ENCODE results near the gene PCSK9.

Gene PCSK9

DNA sequence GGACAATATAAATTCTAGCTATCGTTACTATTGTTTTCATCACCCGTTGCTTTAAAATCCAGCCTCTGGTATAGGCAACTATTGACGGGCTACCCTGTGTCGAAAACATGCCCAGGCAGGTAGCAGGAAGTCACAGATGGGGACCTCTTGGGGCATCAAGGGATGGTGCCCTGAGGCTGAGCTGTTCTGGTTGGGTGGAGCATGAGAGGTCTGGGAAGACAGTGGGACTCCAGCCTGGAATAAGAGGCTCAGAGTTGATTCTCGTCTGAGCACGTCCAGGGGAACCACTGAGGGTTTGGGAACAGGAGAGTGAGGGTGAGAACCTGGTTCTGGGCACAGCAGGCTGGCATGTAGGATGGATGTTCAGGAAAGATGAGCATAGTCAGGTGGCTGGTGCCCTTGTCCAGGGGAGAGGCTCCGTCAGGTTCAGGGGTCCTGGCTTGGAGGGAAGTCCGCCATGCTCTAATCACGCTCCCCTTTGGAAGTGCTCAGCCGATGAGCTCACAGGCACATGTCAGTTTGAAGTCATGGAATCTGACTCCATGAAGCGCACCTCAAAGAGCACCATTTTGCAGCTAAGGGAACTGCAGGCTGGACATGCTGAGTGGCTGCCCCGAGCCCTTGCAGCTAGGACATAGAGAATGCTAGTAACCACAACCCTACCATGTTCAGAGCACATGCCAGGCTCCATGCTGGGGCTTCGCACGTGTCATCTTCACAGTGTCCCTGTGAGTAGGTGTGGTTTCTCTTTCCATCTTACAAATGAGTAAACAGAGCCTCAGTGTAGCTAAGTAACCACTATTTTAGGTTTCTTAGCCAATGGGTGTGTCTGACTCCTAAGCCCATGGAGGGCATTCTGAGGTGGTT is 21.0 kb downstream of the PCSK9 start:
- peak; percentile 38 for DNase-seq

DNA sequence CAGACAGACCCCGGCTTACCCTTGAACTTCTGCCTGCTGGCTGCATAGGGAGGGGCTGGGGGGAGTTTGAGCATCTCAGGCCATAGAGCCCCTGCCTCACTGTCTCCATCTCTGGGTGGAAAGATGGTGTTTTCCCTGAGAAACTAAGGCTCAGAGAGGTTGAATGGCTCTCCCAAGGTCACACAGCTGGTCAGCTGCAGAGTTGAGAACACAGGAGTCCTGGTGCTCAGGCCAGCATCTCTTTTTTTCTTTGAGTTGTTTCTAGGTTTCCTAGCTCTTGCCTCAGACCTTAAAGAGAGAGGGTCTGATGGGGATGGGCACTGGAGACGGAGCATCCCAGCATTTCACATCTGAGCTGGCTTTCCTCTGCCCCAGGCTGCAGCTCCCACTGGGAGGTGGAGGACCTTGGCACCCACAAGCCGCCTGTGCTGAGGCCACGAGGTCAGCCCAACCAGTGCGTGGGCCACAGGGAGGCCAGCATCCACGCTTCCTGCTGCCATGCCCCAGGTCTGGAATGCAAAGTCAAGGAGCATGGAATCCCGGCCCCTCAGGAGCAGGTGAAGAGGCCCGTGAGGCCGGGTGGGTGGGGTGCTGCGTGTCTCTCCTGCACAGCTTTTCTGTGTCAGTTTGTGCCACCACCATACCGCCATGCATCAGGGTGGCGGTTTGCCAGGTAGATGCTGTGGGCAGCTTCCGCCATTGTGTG is 21.8 kb downstream of the PCSK9 start:
- DNase-seq, result peak; percentile 33

DNA sequence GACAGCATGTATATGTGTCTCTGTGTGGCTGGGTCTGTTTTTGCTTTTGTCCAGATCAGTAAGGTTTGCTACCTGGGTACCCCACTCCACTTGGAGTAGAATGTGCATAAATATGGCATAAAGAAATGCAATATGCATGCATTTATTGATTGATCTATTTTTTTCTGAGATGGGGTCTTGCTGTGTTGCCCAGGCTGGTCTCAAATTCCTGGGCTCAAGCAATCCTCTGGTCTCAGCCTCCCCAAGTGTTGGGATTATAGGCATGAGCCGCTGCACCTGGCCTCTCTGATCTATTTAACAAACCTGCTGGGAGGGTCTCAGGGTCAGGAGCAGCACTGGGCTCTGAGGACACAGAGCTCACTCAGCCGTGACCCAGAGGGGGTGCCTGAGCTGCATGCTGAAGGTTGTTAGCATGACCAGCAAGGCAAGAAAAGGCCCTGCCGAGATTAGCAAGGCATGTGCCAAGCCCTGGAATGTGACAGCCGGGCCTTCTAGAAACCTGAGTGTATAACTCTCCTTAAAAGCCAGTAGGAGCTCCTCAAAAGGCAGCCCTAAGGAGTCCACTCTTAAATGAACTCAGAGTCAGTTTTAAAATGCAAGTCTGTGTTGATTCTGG is 22.5 kb downstream of the PCSK9 start:
- DNase-seq, result peak; percentile 41

DNA sequence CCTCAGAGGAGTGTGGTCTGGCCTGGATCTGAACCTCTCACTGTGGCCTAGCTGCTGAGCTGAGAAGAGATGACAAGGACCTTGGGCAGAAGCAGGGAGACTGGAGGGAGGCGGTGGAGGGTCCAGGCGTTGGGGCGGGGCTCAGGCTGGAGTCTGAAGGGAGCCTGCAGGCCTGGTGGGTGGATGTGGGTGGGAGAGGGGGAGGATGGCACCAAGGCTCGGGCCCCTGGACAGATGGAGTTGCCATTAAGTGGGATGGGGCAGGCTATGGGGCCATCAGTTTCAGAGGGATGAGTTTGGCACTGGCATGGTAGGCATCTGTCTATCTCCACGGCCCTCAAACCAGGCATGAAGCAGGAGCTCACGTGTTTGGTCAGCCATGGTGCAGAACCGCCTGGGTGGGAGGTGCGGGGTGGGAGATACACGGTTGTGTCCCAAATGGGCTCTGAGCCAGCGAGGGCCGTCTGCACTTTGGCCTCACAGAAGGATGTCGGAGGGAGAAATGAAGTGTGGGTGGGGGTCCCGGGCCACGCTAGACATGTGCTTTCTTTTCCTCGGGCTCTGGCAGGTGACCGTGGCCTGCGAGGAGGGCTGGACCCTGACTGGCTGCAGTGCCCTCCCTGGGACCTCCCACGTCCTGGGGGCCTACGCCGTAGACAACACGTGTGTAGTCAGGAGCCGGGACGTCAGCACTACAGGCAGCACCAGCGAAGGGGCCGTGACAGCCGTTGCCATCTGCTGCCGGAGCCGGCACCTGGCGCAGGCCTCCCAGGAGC is 23.6 kb downstream of the PCSK9 start:
- peak; percentile 53 for DNase-seq

DNA sequence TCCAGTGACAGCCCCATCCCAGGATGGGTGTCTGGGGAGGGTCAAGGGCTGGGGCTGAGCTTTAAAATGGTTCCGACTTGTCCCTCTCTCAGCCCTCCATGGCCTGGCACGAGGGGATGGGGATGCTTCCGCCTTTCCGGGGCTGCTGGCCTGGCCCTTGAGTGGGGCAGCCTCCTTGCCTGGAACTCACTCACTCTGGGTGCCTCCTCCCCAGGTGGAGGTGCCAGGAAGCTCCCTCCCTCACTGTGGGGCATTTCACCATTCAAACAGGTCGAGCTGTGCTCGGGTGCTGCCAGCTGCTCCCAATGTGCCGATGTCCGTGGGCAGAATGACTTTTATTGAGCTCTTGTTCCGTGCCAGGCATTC is 24.2 kb downstream of the PCSK9 start:
- DNase-seq, result no peak

DNA sequence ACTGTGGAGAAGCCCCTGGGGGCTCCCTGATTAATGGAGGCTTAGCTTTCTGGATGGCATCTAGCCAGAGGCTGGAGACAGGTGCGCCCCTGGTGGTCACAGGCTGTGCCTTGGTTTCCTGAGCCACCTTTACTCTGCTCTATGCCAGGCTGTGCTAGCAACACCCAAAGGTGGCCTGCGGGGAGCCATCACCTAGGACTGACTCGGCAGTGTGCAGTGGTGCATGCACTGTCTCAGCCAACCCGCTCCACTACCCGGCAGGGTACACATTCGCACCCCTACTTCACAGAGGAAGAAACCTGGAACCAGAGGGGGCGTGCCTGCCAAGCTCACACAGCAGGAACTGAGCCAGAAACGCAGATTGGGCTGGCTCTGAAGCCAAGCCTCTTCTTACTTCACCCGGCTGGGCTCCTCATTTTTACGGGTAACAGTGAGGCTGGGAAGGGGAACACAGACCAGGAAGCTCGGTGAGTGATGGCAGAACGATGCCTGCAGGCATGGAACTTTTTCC is 24.8 kb downstream of the PCSK9 start:
- peak; percentile 48 for DNase-seq

DNA sequence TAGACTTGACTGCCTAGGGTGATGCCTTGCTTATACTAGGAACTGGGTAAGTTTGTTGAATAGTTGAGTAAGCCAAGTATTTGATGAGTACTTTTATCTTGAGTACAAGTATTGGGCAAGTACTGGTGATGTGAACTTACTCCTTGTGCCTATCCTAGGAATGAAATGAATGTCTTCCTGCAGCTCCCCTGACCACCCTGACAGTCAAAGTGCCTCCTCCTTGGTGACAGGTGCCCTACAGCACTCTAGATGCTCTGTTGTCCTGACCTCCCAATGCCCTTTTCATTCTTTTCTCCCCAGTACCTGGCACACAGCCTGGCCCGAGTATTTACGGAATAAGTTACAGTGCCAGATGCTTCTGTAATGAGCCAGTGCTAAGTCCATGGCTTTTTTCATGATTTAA is 25.5 kb downstream of the PCSK9 start:
- peak; percentile 50 for DNase-seq

DNA sequence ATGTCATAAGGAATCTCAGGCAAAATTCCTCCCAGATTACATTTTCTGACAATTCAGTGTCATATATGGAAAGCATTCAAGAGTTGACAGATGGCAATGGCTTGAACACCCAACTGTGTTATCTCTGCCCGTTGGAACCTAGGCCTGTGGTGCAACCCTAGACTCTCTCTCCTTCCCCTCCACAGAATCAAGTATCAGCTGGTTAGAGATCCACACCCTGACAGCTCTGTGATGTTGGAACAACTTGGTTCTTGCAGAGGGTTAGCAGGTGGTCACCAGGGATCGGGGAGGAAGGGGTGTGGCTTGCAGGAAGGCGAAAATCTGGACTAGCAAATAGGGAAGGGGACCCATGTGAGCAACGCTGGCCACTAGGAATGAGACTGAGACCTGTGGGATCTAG is 26.3 kb downstream of the PCSK9 start:
- DNase-seq, result peak; percentile 38

DNA sequence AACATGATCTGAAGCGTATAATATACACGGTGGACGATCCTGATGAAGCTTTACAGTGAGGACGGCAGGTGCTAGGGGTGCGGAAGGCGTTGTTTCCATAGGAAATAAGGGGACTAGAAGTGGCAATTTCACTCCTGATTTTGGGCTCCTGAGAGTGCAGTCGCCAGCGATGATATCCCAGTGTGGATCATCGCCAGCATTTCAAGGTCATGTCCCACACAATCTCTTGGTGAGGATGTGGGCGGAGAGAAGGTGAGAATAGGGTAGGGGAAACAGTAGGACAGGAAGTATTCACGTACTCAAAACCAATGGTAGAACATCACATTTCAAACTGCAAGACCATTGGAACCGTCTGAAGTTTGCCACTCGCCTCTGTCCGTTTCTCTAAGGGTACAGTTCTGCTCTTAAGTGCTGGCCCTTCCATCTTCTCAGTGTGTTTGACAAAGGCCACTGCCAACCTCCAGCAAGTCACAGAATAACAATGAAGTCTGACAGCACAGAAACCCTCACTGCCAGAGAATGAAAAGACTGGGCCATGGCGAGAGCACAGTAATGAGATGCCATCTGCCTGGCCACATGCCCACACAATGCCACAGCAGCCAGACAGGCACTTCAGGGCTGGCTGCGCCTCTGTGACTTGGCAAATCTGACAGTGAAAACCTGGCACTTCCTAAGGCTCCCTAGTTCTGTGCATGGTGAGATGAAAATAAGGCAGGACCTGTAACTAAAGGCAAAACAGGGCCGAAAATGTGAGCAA is 27.9 kb downstream of the PCSK9 start:
- DNase-seq, result peak; percentile 27

DNA sequence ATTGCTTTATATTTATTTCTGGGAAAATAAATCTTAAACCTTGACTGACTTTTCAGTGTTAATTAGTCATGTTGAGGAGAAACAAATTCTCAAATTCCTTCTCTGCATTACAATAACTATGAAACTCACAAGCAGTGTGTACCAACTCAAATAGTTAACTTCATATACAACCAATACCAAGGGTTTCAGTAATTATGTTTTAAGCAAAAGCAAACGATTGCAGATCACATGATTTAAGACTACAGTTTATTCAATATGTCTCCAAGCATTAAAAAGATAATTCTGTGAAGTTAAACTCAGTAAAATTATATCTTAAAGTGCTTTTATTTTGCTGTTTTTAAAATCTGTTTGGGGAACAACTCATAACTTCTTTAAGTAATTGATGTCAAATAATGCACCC is 28.6 kb downstream of the PCSK9 start:
- DNase-seq, result no peak

DNA sequence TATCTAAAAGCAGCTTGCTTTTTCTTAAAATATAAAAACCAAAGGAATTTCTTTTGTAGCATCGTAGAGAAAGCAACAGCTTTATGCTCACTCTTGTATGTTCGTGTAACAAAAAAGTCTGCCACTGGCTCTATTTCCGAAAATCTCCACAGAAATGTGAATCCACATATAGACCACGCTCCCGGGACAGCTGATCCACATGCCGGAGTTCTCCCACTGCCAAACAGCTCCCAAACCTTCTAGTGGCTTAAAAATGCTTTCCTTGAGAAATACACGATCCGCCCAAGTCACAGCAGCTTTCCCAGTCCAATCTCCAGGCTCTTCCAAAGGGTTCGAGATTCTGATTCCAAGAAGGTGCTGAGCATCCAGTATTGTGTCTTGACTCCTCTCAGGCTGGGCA is 29.3 kb downstream of the PCSK9 start:
- no peak for DNase-seq

DNA sequence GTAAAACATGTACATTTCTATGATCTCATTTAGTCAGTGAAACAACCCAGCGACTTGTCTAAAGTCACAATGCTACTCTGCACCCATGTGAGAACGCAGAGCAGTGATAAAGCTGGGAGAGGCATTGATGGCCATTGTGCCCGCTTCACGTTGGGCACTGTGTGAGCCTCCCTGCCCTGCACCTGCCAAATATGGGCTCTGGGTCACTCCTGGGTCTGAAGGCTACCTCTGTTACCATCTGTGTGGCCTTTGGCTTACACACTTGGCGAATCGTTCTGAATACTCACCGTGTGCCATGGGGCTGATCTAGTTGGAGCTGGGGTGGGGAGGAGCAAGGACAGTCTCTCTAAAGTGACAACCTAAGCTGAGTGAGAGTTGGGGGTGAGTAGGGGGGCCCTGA is 29.9 kb downstream of the PCSK9 start:
- DNase-seq, result peak; percentile 13

DNA sequence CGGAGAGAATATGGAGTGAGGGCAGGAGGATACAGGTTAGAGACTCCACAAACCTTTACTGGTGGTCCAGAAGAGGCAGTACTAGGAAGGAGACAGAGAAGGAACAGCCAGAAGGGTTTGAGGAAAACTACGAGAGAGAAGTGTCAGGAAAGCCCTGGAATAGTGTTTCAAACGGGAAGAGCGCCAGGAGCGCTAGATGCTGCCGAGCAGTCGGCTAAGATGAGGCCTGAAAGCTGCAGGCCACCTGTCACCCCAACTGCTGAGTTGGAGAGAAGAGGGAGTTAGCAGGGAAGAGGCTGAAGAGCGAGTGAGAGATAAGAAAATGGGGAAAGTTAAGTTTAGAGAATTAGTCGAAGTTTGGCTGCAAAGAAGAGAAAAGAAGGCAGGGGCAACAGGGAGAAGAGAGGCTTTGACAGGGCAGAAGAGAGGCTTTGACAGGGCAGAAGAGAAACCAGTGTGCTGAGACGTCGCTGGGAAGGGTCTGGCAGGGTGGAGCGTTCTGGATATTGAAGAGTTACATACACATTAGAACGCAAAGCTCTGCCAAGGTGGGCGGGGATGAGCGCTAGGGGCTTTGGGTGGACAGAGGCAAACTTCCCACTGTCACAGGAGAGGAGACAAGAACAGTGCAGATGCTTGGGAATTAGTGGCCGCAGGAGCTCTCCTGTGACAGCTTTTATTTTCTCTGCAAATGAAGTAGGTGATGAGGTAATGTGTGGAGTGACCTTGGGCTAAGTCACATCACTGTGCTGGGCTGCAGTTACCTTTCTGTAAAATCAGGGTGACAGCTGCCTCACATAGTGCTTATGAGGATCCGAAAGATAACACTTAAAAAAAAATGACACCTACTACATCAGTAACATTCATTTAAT is 31.2 kb downstream of the PCSK9 start:
- no peak for DNase-seq

DNA sequence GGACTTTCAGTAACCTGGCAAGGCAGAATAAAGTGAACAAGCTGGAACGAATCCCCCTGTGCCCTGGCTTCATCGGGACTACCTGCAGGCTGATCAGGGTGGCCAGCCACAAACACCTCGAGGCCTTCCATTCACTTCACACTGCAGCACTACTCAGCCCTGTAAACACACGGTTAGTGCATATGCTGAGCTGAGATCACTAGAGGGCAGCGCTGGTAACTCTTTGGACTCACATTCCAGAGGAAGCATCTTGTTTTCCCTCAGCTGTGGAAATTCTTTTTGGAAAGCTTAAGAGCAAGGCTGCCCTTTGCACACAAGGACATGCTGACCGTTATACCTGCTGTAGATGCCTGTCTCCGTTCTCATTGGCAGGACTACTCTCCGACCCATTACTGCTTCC is 32.1 kb downstream of the PCSK9 start:
- no peak for DNase-seq

DNA sequence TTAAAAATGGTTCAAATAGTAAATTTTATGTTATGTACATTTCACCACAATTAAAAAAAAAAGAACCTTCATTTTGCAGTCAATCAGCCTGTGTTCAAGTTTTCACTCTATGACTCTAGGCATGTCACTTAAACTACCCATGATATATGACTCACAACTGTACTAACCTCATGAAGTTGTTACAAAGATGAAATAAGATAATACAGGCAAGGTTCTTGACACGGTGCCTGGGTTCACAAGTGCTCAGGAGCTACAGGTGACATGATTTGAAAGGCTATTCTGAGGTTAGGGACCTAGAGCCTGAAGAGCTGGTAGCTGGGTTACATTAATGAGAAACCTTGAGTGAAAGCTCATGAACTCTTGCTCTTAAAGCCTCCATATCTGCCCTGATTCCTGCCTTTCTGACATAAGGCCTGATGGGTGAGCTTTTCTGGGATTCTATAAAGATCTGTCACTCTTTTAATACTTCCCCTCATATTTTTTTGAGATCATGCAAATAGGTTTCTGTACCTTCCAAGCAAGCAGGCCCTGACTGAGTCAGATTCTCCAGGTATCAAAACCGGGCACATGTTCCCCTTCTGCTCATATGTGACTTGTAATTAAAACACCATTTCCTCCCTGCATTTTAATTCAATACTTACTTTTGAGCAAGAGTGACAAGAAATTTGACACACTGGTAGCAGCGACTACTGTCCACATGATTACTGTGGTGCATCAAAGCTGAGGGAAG is 34.0 kb downstream of the PCSK9 start:
- no peak for DNase-seq

DNA sequence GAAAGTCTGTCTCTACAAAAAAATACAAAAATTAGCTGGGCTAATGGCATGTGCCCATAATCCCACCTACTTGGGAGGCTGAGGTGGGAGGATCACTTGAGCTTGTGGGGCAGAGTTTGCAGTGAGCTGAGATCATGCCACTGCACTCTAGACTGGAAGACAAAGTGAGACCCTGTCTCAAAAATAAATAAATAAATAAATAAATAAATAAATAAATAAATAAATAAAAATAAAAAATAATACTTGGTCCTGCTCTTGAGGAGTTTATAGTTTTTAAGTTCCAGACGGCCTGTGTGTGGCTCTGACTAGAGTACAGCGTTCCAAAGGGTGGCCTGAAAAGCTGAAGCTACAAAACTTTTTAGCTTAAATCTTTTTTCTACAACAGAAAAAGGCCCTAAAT is 35.1 kb downstream of the PCSK9 start:
- no peak for DNase-seq

DNA sequence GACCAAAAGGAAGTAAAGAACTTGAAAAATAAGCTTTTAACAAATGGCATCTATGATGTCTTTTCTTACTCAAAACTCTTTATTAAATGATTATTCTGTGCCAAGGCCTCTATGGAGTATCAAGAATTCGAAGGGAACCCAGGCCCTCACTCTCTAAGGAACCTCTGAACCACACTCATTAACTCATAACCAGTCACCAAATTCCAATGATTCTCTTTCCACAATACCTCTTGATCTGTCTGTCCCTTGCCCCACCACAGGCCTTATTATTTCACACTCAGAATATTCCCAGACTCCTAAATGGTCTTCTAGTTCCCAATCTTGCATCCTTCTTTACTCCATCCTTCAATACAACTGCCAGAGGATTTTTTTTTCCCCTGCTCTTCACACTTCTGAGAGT is 37.0 kb downstream of the PCSK9 start:
- no peak for DNase-seq

DNA sequence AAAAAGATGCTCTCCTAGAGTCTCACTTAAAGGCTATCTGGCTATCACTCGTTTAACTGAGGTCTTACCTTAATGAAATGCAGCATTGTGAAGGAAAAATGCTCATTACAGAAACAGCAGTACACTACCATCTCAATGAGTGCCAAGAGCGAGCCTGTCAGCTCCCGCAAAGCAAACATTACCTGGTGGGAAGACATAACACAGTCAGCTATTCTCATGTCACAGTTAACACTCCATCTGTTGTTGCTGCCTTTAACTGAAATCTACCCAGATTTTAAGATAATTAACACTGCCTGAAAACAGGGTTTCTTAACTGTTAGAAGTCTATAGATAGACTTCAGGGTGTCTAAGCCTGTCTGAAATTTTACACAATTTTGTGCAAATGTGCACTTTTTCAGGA is 39.1 kb downstream of the PCSK9 start:
- DNase-seq, result no peak

DNA sequence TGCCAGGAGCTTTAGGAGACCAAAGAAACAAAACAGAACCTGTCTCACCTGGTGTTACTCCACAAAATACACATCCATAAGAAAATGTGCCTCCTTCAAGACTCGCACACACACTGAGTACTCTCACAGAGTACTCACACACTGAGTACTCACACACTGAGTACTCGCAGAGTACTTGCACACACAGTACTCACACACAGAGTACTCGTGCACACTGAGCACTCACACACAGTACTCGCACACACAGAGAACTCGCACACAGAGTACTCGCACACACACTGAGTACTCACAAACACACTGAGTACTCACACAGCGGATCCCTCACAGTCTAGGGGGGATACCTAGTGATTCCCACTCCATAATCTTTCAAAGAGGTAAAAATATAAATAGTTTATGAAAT is 40.3 kb downstream of the PCSK9 start:
- DNase-seq, result no peak

DNA sequence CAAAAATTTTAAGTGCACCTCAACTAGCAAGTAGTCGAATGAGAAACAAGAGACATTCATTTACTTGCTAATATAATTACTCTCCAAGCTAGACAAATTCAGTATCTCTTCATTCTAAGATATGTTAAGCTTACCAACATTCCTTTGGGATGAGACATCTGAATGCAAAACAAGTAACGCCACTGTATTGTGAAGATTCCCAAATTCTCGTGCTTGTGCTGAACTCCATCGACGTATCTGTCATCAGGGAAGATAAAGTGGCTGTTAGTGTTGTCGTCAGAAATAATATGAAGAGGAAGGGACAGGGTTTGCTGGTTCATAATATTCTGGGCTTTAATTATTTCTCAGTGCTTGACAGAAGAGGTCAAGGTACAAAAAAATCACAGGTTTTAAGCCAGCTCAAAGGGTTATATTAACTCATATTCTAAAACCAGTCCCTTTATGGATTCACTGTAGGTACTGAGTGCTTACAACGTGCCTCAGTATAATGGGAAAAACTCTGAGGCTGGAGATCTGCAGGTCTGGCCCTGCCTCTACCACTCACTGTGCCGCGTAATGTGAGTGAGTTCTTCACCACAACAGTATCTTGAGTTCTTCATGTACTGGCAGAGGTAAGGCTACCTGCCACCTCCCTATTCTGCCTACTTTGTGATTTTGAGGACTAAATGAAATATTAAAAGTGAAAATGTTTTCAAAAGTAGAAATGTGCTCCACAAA is 42.0 kb downstream of the PCSK9 start:
- DNase-seq, result no peak
